K562 (cell line): ENCODE results near the gene BAG5. TPM values are rescaled to one million over a fixed set of nuclear protein-coding genes. Genes with fewer than 3 reads are reported as not detected.

ENCODE experiments used
- ATAC-seq: fragments of 200-7000 bp; cut with Tn5 transposase; 3 replicates; pipeline ENCODE4 v1.9.1; 2020; ENCODE audit warnings: moderate library complexity
- BruUV-seq: library from RNA; stranded (reverse); fragments of 400-500 nt; replicated peaks from 2 replicates; lab custom pipeline; 2021; lab: Mats Ljungman, UMichigan
- CTCF ChIA-PET: fragments of 300-600 bp; formaldehyde crosslinking; extraction: SDS; loops from one replicate; lab custom pipeline; 2021; ENCODE audit warnings: low intra/inter-chr PET ratio; lab: Yijun Ruan, JAX
- POLR2A ChIA-PET: fragments of 300-600, 350-650 bp; sonication (Branson Sonifier 250); formaldehyde crosslinking; extraction: SDS; loops from one replicate; lab custom pipeline; 2021; ENCODE audit warnings: antibody characterized with exemption, inconsistent platforms; lab: Yijun Ruan, JAX
- DNase-seq, 4 experiments: peaks; one replicate each; pipeline versions ENCODE4 v3.0.0 to v3.0.0-alpha.2; 2011 to 2018; ENCODE audit warnings: low spot score in 3 of 4, mixed read lengths in 3 of 4; ENCODE audit errors: extremely low read depth in 1 of 4
- FAIRE-seq: peaks from 2 replicates; lab custom pipeline; 2011; peaks lifted over from hg19 to GRCh38; lab: Jason Lieb, UNC
- H2AFZ ChIP-seq: 2 replicates; pipeline ENCODE4 v1.6.0; 2011; ENCODE audit warnings: low read depth, low read length, control low read depth, inconsistent platforms
- H3K27ac ChIP-seq: fragments of 200-600 bp; 3 replicates; pipeline ENCODE4 v1.8.0; 2011; ENCODE audit warnings: low read depth, mild to moderate bottlenecking, control low read depth, inconsistent platforms, low read length, moderate library complexity, mixed read lengths; ENCODE audit errors: extremely low read depth
- H3K27me3 ChIP-seq, 2 experiments: fragments of 300-600 bp in 1 of 2; 2 replicates in 1 of 2; 3 replicates in 1 of 2; pipeline versions ENCODE4 v1.6.0 to v1.8.0; 2011; ENCODE audit warnings: inconsistent platforms in 2 of 2, low read length in 2 of 2, mild to moderate bottlenecking in 1 of 2, mixed read lengths in 1 of 2, moderate library complexity in 1 of 2; ENCODE audit not compliant: control insufficient read depth in 2 of 2, insufficient read depth in 2 of 2
- H3K36me3 ChIP-seq: fragments of 300-600 bp; 3 replicates; pipeline ENCODE4 v1.8.0; 2011; ENCODE audit warnings: mild to moderate bottlenecking, low read length, inconsistent platforms; ENCODE audit not compliant: control insufficient read depth, insufficient read depth
- H3K4me1 ChIP-seq, 2 experiments: fragments of 200-600 bp in 1 of 2; replicated peaks in 1 of 2; 2 replicates in 1 of 2; 3 replicates in 1 of 2; pipeline versions ENCODE4 v1.5.1 to v1.8.0; 2011; ENCODE audit warnings: inconsistent platforms in 2 of 2, low read length in 2 of 2, mild to moderate bottlenecking in 1 of 2, mixed read lengths in 1 of 2, moderate library complexity in 1 of 2; ENCODE audit not compliant: control insufficient read depth in 2 of 2, insufficient read depth in 2 of 2
- H3K4me2 ChIP-seq: 2 replicates; pipeline ENCODE4 v1.6.1; 2011; ENCODE audit warnings: low read length, control low read depth, inconsistent platforms, mixed read lengths; ENCODE audit not compliant: insufficient read depth
- H3K4me3 ChIP-seq: fragments of 200-600 bp; sonication (generic), shearing (Covaris generic); 2 replicates; pipeline ENCODE4 v1.5.1; 2016; ENCODE audit warnings: control low read depth, inconsistent platforms
- H3K79me2 ChIP-seq: fragments of 200-600 bp; 3 replicates; pipeline ENCODE4 v1.8.0; 2011; ENCODE audit warnings: low read length, inconsistent platforms; ENCODE audit not compliant: control insufficient read depth, insufficient read depth
- H3K9ac ChIP-seq, 2 experiments: 2 replicates each; pipeline versions ENCODE4 v1.6.0 to v1.6.1; 2011; ENCODE audit warnings: low read depth in 2 of 2, low read length in 2 of 2, control low read depth in 1 of 2, inconsistent platforms in 1 of 2, mild to moderate bottlenecking in 1 of 2, mixed read lengths in 1 of 2; ENCODE audit not compliant: insufficient read depth in 1 of 2
- H3K9me1 ChIP-seq: one replicate; pipeline ENCODE4 v1.6.0; 2011; ENCODE audit warnings: inconsistent platforms, mild to moderate bottlenecking, low read length, moderate library complexity; ENCODE audit not compliant: control insufficient read depth, insufficient read depth
- H3K9me3 ChIP-seq: replicated peaks from 2 replicates; pipeline ENCODE4 v1.5.1; 2011; ENCODE audit warnings: low read depth, low read length, inconsistent platforms; ENCODE audit not compliant: control insufficient read depth, insufficient read depth
- H4K20me1 ChIP-seq: replicated peaks from 2 replicates; pipeline ENCODE4 v1.6.1; 2011; ENCODE audit warnings: low read length, inconsistent platforms, mixed read lengths; ENCODE audit not compliant: control insufficient read depth, insufficient read depth
- SUPT5H ChIP-seq: fragments of 450-650 bp; IDR thresholded peaks from 2 replicates; pipeline ENCODE4 v1.6.1; 2016
- WGBS: fragments of 100-300 bp; shearing (Covaris generic); methylation state at CpG from one replicate; pipeline ENCODE4 v1.1.6; 2016; ENCODE audit warnings: low coverage, mixed read lengths; ENCODE audit not compliant: insufficient coverage; ENCODE audit errors: missing lambda C conversion rate; 5-methylcytosine and 5-hydroxymethylcytosine counted together
- in situ Hi-C: fragments of 300-500 bp; cut with MboI; formaldehyde crosslinking; loops from 4 replicates; pipeline ENCODE4 v1.15.0; 2018; ENCODE audit warnings: inconsistent platforms, mixed read lengths
- intact Hi-C: fragments of 100-400 bp; cut with micrococcal nuclease; formaldehyde crosslinking; loops from 2 replicates; pipeline ENCODE4 v1.14.2; 2022
- polyA plus RNA-seq, 8 experiments: library from polyadenylated mRNA; depleted of rRNA in 4 of 8; stranded (reverse) in 5 of 8; unstranded in 3 of 8; fragments of >200 nt; fragmentation: Nextera tagmentation in 2 of 8; fragmentation: Illumina TruSeq in 1 of 8; extraction: Ambion mirVana in 2 of 8; extraction: Trizol in 1 of 8; gene quantifications; 2 replicates each; pipeline versions ENCODE4 v1.2.1 to v1.2.3, GENCODE V29; 2011 to 2014; ENCODE audit warnings: inconsistent platforms in 1 of 8, missing spikeins in 1 of 8
- total RNA-seq, 7 experiments: library from RNA; depleted of rRNA in 6 of 7; stranded (reverse); fragments of >200 nt in 6 of 7; fragmentation: Illumina TruSeq in 2 of 7; extraction: Trizol in 2 of 7; gene quantifications; 2 replicates each; pipeline versions ENCODE4 v1.2.1 to v1.2.3, GENCODE V29; 2011 to 2021; ENCODE audit warnings: low replicate concordance in 1 of 7
- TF ChIP-seq, protein P1 (sequence below): fragments of 450-650 bp; IDR thresholded peaks from 2 replicates; pipeline ENCODE4 v1.6.1; 2016; ENCODE audit warnings: mild to moderate bottlenecking, moderate library complexity

BAG5 gene
- total and polyA plus RNA-seq, 9 of the 15 experiments (the other 6 are each of a cell fraction or from before 2014, with no cell fraction given), result 7.9 to 21.4 (median 13.2) TPM

GRCh38 chr14:103555559-103556337, 6.7 kb downstream of the BAG5 start:
- CTCF ChIA-PET, result no interaction called here
- Histone ChIP-seq H2AFZ (no peak overlapping the region), H3K9ac (peak overlapping the region in 1 of 2 experiments; percentile 73; a peak in 1 of 4 replicates)
- TF ChIP-seq, protein P1, sequence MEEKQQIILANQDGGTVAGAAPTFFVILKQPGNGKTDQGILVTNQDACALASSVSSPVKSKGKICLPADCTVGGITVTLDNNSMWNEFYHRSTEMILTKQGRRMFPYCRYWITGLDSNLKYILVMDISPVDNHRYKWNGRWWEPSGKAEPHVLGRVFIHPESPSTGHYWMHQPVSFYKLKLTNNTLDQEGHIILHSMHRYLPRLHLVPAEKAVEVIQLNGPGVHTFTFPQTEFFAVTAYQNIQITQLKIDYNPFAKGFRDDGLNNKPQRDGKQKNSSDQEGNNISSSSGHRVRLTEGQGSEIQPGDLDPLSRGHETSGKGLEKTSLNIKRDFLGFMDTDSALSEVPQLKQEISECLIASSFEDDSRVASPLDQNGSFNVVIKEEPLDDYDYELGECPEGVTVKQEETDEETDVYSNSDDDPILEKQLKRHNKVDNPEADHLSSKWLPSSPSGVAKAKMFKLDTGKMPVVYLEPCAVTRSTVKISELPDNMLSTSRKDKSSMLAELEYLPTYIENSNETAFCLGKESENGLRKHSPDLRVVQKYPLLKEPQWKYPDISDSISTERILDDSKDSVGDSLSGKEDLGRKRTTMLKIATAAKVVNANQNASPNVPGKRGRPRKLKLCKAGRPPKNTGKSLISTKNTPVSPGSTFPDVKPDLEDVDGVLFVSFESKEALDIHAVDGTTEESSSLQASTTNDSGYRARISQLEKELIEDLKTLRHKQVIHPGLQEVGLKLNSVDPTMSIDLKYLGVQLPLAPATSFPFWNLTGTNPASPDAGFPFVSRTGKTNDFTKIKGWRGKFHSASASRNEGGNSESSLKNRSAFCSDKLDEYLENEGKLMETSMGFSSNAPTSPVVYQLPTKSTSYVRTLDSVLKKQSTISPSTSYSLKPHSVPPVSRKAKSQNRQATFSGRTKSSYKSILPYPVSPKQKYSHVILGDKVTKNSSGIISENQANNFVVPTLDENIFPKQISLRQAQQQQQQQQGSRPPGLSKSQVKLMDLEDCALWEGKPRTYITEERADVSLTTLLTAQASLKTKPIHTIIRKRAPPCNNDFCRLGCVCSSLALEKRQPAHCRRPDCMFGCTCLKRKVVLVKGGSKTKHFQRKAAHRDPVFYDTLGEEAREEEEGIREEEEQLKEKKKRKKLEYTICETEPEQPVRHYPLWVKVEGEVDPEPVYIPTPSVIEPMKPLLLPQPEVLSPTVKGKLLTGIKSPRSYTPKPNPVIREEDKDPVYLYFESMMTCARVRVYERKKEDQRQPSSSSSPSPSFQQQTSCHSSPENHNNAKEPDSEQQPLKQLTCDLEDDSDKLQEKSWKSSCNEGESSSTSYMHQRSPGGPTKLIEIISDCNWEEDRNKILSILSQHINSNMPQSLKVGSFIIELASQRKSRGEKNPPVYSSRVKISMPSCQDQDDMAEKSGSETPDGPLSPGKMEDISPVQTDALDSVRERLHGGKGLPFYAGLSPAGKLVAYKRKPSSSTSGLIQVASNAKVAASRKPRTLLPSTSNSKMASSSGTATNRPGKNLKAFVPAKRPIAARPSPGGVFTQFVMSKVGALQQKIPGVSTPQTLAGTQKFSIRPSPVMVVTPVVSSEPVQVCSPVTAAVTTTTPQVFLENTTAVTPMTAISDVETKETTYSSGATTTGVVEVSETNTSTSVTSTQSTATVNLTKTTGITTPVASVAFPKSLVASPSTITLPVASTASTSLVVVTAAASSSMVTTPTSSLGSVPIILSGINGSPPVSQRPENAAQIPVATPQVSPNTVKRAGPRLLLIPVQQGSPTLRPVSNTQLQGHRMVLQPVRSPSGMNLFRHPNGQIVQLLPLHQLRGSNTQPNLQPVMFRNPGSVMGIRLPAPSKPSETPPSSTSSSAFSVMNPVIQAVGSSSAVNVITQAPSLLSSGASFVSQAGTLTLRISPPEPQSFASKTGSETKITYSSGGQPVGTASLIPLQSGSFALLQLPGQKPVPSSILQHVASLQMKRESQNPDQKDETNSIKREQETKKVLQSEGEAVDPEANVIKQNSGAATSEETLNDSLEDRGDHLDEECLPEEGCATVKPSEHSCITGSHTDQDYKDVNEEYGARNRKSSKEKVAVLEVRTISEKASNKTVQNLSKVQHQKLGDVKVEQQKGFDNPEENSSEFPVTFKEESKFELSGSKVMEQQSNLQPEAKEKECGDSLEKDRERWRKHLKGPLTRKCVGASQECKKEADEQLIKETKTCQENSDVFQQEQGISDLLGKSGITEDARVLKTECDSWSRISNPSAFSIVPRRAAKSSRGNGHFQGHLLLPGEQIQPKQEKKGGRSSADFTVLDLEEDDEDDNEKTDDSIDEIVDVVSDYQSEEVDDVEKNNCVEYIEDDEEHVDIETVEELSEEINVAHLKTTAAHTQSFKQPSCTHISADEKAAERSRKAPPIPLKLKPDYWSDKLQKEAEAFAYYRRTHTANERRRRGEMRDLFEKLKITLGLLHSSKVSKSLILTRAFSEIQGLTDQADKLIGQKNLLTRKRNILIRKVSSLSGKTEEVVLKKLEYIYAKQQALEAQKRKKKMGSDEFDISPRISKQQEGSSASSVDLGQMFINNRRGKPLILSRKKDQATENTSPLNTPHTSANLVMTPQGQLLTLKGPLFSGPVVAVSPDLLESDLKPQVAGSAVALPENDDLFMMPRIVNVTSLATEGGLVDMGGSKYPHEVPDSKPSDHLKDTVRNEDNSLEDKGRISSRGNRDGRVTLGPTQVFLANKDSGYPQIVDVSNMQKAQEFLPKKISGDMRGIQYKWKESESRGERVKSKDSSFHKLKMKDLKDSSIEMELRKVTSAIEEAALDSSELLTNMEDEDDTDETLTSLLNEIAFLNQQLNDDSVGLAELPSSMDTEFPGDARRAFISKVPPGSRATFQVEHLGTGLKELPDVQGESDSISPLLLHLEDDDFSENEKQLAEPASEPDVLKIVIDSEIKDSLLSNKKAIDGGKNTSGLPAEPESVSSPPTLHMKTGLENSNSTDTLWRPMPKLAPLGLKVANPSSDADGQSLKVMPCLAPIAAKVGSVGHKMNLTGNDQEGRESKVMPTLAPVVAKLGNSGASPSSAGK, result no peak
- TF ChIP-seq SUPT5H, result peak; percentile 35; the same call in 1 of the 2 replicates
- TF ChIP-seq, all 486 proteins: peak for 1
- no peak overlapping the region for H3K27ac ChIP-seq
- H3K4me2 ChIP-seq, result no peak overlapping the region
- H3K4me3 ChIP-seq, result no peak overlapping the region
- FAIRE-seq, result no peak
- peaks cover 35% of the 10 kb centered on the region for H3K36me3 ChIP-seq
- H3K9me1 ChIP-seq, result no peaks in the 10 kb centered on the region
- ATAC-seq, result peak; percentile 58
- no peaks in the 10 kb centered on the region for H3K9me3 ChIP-seq
- no peak for DNase-seq
- WGBS, result 62% methylated on average over 14 of the region's 15 CpGs
- no TSS peak for BruUV-seq
- peaks cover 23% of the 10 kb centered on the region for H3K79me2 ChIP-seq
- POLR2A ChIA-PET, result no interaction called here
- intact Hi-C loops, result no loop called here
- H3K4me1 ChIP-seq, result peaks cover 2 to 25% of the 10 kb centered on the region in 2 experiments; a peak in 4 of 5 replicates
- H3K27me3 ChIP-seq, result no peaks in the 10 kb centered on the region
- in situ Hi-C loops, result no loop called here
- peaks cover 11% of the 10 kb centered on the region for H4K20me1 ChIP-seq
